Peyer's patch (tissue), 4 donors: ENCODE measurements around the gene BMP7. TPM values are rescaled to one million over a fixed set of nuclear protein-coding genes. Genes with fewer than 3 reads are reported as not detected.

ENCODE experiments used
- DNase-seq, 3 donors: peaks; one replicate each; pipeline ENCODE4 v3.0.0-alpha.2; 2017 to 2019
- H3K27ac ChIP-seq, 4 donors: fragments of 200-600 bp; sonication (generic); one replicate each; pipeline ENCODE4 v1.5.1; 2016 to 2019
- H3K27me3 ChIP-seq, 2 donors: fragments of 200-600 bp; sonication (generic); one replicate each; pipeline ENCODE4 v1.5.1; 2019
- H3K36me3 ChIP-seq, 3 donors: fragments of 200-600 bp; sonication (generic); one replicate each; pipeline ENCODE4 v1.5.1; 2016 to 2019
- H3K4me1 ChIP-seq, 4 donors: fragments of 200-600 bp; sonication (generic); one replicate each; pipeline ENCODE4 v1.5.1; 2016 to 2019
- H3K4me3 ChIP-seq, 4 donors: fragments of 200-600 bp; sonication (generic); 1 replicate in 3 of 4; 2 replicates in 1 of 4; pipeline ENCODE4 v1.5.1; 2016 to 2019; ENCODE audit warnings: mild to moderate bottlenecking in 1 of 4
- H3K9me3 ChIP-seq, 4 donors: fragments of 200-600 bp; sonication (generic); one replicate each; pipeline ENCODE4 v1.5.1; 2016 to 2019; ENCODE audit warnings: mild to moderate bottlenecking in 1 of 4
- CTCF ChIP-seq, 6 experiments: fragments of 450-650 bp in 4 of 6; fragments of 200-600 bp in 2 of 6; sonication (generic) in 1 of 6; IDR thresholded peaks; one replicate each; pipeline ENCODE4 v1.5.1; 2017 to 2019; ENCODE audit warnings: antibody characterized with exemption in 6 of 6, mild to moderate bottlenecking in 3 of 6, moderate library complexity in 1 of 6
- POLR2A ChIP-seq, 2 donors: fragments of 450-650 bp; IDR thresholded peaks; one replicate each; pipeline ENCODE4 v1.5.1; 2017; ENCODE audit warnings: antibody characterized with exemption in 2 of 2, mild to moderate bottlenecking in 2 of 2, moderate library complexity in 2 of 2
- total RNA-seq, 4 donors: library from RNA; depleted of rRNA; stranded (reverse); fragments of >200 nt; gene quantifications; one replicate each; pipeline ENCODE4 v1.1.0, GENCODE V29; 2016

BMP7 gene
- total RNA-seq, 4 donors from 2014 or later: 0.67 to 2.7 TPM; not detected in 2

- DNase-seq: no peak
- Histone ChIP-seq H3K4me3 (no peak overlapping the region), H3K27me3 (no peaks in the 10 kb centered on the region), H3K4me1 (no peaks in the 10 kb centered on the region), H3K9me3 (no peaks in the 10 kb centered on the region), H3K27ac (no peak overlapping the region), H3K36me3 (no peaks in the 10 kb centered on the region)
- TF ChIP-seq POLR2A (IDR thresholded peaks at IDR 0.05) (no peak), CTCF (IDR thresholded peaks at IDR 0.05) (no peak)
Observed at GRCh38 chr20:57218489-57218888, 48.0 kb downstream of the BMP7 start.

GRCh38 chr20:57217802-57218201 lies 48.6 kb downstream of the BMP7 start:
- H3K4me3 ChIP-seq: no peak overlapping the region
- no peaks in the 10 kb centered on the region for H3K27me3 ChIP-seq
- TF ChIP-seq CTCF (IDR thresholded peaks at IDR 0.05) (no peak), POLR2A (IDR thresholded peaks at IDR 0.05) (no peak)
- peaks cover 0 to 2% (median 0%) of the 10 kb centered on the region in 4 donors for H3K4me1 ChIP-seq
- no peak overlapping the region for H3K27ac ChIP-seq
- H3K9me3 ChIP-seq: no peaks in the 10 kb centered on the region
- H3K36me3 ChIP-seq: no peaks in the 10 kb centered on the region
- DNase-seq: no peak

GRCh38 chr20:57216669-57217068 lies 49.8 kb downstream of the BMP7 start:
- TF ChIP-seq CTCF (IDR thresholded peaks at IDR 0.05) (no peak), POLR2A (IDR thresholded peaks at IDR 0.05) (no peak)

GRCh38 chr20:57215826-57216471 lies 50.5 kb downstream of the BMP7 start:
- peak in 1 of 3 donors; percentile 44 for DNase-seq
- Histone ChIP-seq H3K4me3 (no peak overlapping the region), H3K27me3 (no peaks in the 10 kb centered on the region), H3K4me1 (peaks cover 0 to 10% (median 0%) of the 10 kb centered on the region in 4 donors), H3K36me3 (no peaks in the 10 kb centered on the region), H3K27ac (no peak overlapping the region), H3K9me3 (no peaks in the 10 kb centered on the region)
- TF ChIP-seq POLR2A (IDR thresholded peaks at IDR 0.05): no peak
- no peak for TF ChIP-seq CTCF (IDR thresholded peaks at IDR 0.05)

More at GRCh38 chr20:57216669-57217068, 49.8 kb downstream of the BMP7 start:
- peak in 1 of 3 donors; percentile 35 for DNase-seq
- H3K27me3 ChIP-seq: no peaks in the 10 kb centered on the region
- no peak overlapping the region for H3K27ac ChIP-seq
- H3K4me1 ChIP-seq: peaks cover 0 to 10% (median 0%) of the 10 kb centered on the region in 4 donors
- no peak overlapping the region for H3K4me3 ChIP-seq
- no peaks in the 10 kb centered on the region for H3K9me3 ChIP-seq
- no peaks in the 10 kb centered on the region for H3K36me3 ChIP-seq

- Histone ChIP-seq H3K4me1 (peaks cover 0 to 10% (median 0%) of the 10 kb centered on the region in 4 donors), H3K27ac (no peak overlapping the region), H3K9me3 (no peaks in the 10 kb centered on the region), H3K36me3 (no peaks in the 10 kb centered on the region), H3K27me3 (no peaks in the 10 kb centered on the region), H3K4me3 (no peak overlapping the region)
- peak in 1 of 3 donors; percentile 6 for DNase-seq
- no peak for TF ChIP-seq CTCF (IDR thresholded peaks at IDR 0.05)
- TF ChIP-seq POLR2A (IDR thresholded peaks at IDR 0.05): no peak
Observed at GRCh38 chr20:57215426-57215825, 51.0 kb downstream of the BMP7 start.
